A549 (cell line): ENCODE results near the gene URI1. TPM values are rescaled to one million over a fixed set of nuclear protein-coding genes. Genes with fewer than 3 reads are reported as not detected.

Source experiments
- ATAC-seq, 2 experiments: fragments of 200-7000 bp in 1 of 2; fragments of >200 bp in 1 of 2; cut with Nextera tagmentation in 1 of 2; cut with Tn5 transposase in 1 of 2; 3 replicates each; pipeline versions ENCODE4 v1.8.0 to v1.9.1; 2018 to 2020; ENCODE audit warnings: mild to moderate bottlenecking in 1 of 2, moderate library complexity in 1 of 2
- CTCF ChIA-PET: fragments of 300-600 bp; sonication (Branson Sonifier 250); formaldehyde crosslinking; extraction: SDS; loops from one replicate; lab custom pipeline; 2021; ENCODE audit warnings: antibody characterized with exemption, inconsistent platforms; lab: Yijun Ruan, JAX
- POLR2A ChIA-PET: fragments of 350-600 bp; formaldehyde crosslinking; extraction: SDS; loops from one replicate; lab custom pipeline; 2021; ENCODE audit warnings: antibody characterized with exemption, inconsistent platforms; lab: Yijun Ruan, JAX
- DNase-seq, 2 experiments: peaks; one replicate each; pipeline versions ENCODE4 v3.0.0 to v3.0.0-alpha.2; 2011 to 2016; ENCODE audit warnings: low read depth in 1 of 2, low spot score in 1 of 2
- FAIRE-seq: peaks from 2 replicates; lab custom pipeline; 2011; peaks lifted over from hg19 to GRCh38; lab: Jason Lieb, UNC
- H3K27ac ChIP-seq, 2 experiments: fragments of >200 bp; sonication (Bioruptor Twin); formaldehyde crosslinking; 3 replicates each; pipeline ENCODE4 v1.5.1; 2016 to 2017
- H3K4me1 ChIP-seq: fragments of >200 bp; sonication (Bioruptor Twin); formaldehyde crosslinking; 3 replicates; pipeline ENCODE4 v1.6.1; 2016
- H3K4me2 ChIP-seq: fragments of >200 bp; sonication (Bioruptor Twin); formaldehyde crosslinking; 3 replicates; pipeline ENCODE4 v1.6.1; 2016
- H3K4me3 ChIP-seq: fragments of >200 bp; sonication (Bioruptor Twin); formaldehyde crosslinking; 3 replicates; pipeline ENCODE4 v1.5.1; 2016
- H3K9me3 ChIP-seq: fragments of >200 bp; sonication (Bioruptor Twin); formaldehyde crosslinking; 3 replicates; pipeline ENCODE4 v1.6.1; 2016
- CBX8 ChIP-seq: fragments of 200-600 bp; sonication (generic); IDR thresholded peaks from 2 replicates; pipeline ENCODE4 v1.6.1; 2016
- CEBPB ChIP-seq, 2 experiments: fragments of >200 bp in 1 of 2; sonication (Bioruptor Twin) in 1 of 2; formaldehyde crosslinking in 1 of 2; IDR thresholded peaks; 2 replicates each; pipeline ENCODE4 v1.6.1; 2012 to 2016
- CHD4 ChIP-seq: fragments of 200-600 bp; sonication (generic); IDR thresholded peaks from 2 replicates; pipeline ENCODE4 v1.6.1; 2016; ENCODE audit warnings: antibody characterized with exemption, mild to moderate bottlenecking, borderline replicate concordance
- EP300 ChIP-seq, 2 experiments: fragments of >200 bp; sonication (Bioruptor Twin); formaldehyde crosslinking; IDR thresholded peaks; 2 replicates in 1 of 2; 3 replicates in 1 of 2; pipeline ENCODE4 v1.6.1; 2016 to 2017
- ESRRA ChIP-seq: fragments of 150-350 bp; IDR thresholded peaks from 2 replicates; pipeline ENCODE4 v1.6.1; 2014; ENCODE audit warnings: mild to moderate bottlenecking, low read length, borderline replicate concordance
- FOSB ChIP-seq: fragments of 250-450 bp; sonication (Bioruptor Pico); IDR thresholded peaks from 2 replicates; pipeline ENCODE4 v1.5.0; 2020; ENCODE audit warnings: mild to moderate bottlenecking, moderate library complexity
- JUN ChIP-seq, 2 experiments: fragments of >200 bp; sonication (Bioruptor Twin); formaldehyde crosslinking; IDR thresholded peaks; 2 replicates in 1 of 2; 3 replicates in 1 of 2; pipeline ENCODE4 v1.6.1; 2016 to 2017
- JUNB ChIP-seq: fragments of >200 bp; sonication (Bioruptor Twin); formaldehyde crosslinking; IDR thresholded peaks from 2 replicates; pipeline ENCODE4 v1.6.1; 2016
- KDM5A ChIP-seq: fragments of 200-600 bp; sonication (generic); IDR thresholded peaks from 2 replicates; pipeline ENCODE4 v1.6.1; 2016; ENCODE audit warnings: antibody characterized with exemption, mild to moderate bottlenecking
- MAZ ChIP-seq: fragments of 150-350 bp; IDR thresholded peaks from 2 replicates; pipeline ENCODE4 v1.6.1; 2014; ENCODE audit warnings: antibody characterized with exemption, low read depth, low read length, borderline replicate concordance
- MYC ChIP-seq: IDR thresholded peaks from 2 replicates; pipeline ENCODE4 v1.6.1; 2012; ENCODE audit warnings: mild to moderate bottlenecking, inconsistent platforms, low read length, improper control_type of control experiment, borderline replicate concordance
- NFE2L2 ChIP-seq: fragments of 150-350 bp; conservative IDR thresholded peaks from 2 replicates; pipeline ENCODE4 v1.6.1; 2014; ENCODE audit warnings: low read length
- POLR2AphosphoS2 ChIP-seq: conservative IDR thresholded peaks from 2 replicates; pipeline ENCODE4 v1.6.1; 2012; ENCODE audit warnings: low read length, improper control_type of control experiment, inconsistent platforms
- RAD21 ChIP-seq, 2 experiments: fragments of >200 bp in 1 of 2; sonication (Bioruptor Twin) in 1 of 2; formaldehyde crosslinking in 1 of 2; IDR thresholded peaks in 1 of 2; conservative IDR thresholded peaks in 1 of 2; 2 replicates in 1 of 2; 3 replicates in 1 of 2; pipeline ENCODE4 v1.6.1; 2012 to 2018; ENCODE audit warnings: inconsistent platforms in 1 of 2
- RFX5 ChIP-seq: fragments of 450-650 bp; IDR thresholded peaks from 2 replicates; pipeline ENCODE4 v1.7.1; 2014; ENCODE audit warnings: antibody characterized with exemption, mild to moderate bottlenecking, moderate library complexity
- RNF2 ChIP-seq: fragments of 200-600 bp; sonication (generic); IDR thresholded peaks from 2 replicates; pipeline ENCODE4 v1.6.1; 2016; ENCODE audit warnings: low read depth, mild to moderate bottlenecking, antibody characterized with exemption, moderate library complexity, borderline replicate concordance
- SMC3 ChIP-seq: fragments of >200 bp; sonication (Bioruptor Twin); formaldehyde crosslinking; IDR thresholded peaks from 3 replicates; pipeline ENCODE4 v1.6.1; 2018; ENCODE audit warnings: inconsistent platforms
- SREBF2 ChIP-seq: fragments of 450-650 bp; IDR thresholded peaks from 2 replicates; pipeline ENCODE4 v1.6.1; 2014; ENCODE audit warnings: mild to moderate bottlenecking, moderate library complexity
- TFCP2L1 ChIP-seq: fragments of 250-450 bp; sonication (Bioruptor Pico); IDR thresholded peaks from 2 replicates; pipeline ENCODE4 v1.5.0; 2021; ENCODE audit warnings: mild to moderate bottlenecking
- ZFP36 ChIP-seq: fragments of 450-650 bp; IDR thresholded peaks from 2 replicates; pipeline ENCODE4 v1.6.1; 2014; ENCODE audit warnings: borderline replicate concordance; ENCODE audit not compliant: partially characterized antibody
- WGBS: methylation state at CpG from one replicate; pipeline ENCODE4 v1.1.6; 2017; ENCODE audit errors: missing lambda C conversion rate; 5-methylcytosine and 5-hydroxymethylcytosine counted together
- polyA plus RNA-seq, 4 experiments: library from polyadenylated mRNA; depleted of rRNA in 3 of 4; stranded (reverse); fragments of >200 nt; fragmentation: RNase III in 1 of 4; extraction: RNeasy Plus Mini Kit Qiagen cat#74134 plus additional on column Dnase treatment in 1 of 4; gene quantifications; 2 replicates in 3 of 4; 3 replicates in 1 of 4; pipeline ENCODE4 v1.2.3, GENCODE V29; 2011 to 2017
- TF ChIP-seq, protein P1 (sequence below): IDR thresholded peaks from 2 replicates; pipeline ENCODE4 v1.6.1; 2012
- TF ChIP-seq, protein P2 (sequence below): fragments of >200 bp; sonication (Bioruptor Twin); formaldehyde crosslinking; IDR thresholded peaks from 3 replicates; pipeline ENCODE4 v1.5.1; 2016
- TF ChIP-seq, protein P3 (sequence below): fragments of 200-600 bp; sonication (generic); IDR thresholded peaks from 2 replicates; pipeline ENCODE4 v1.6.1; 2016; ENCODE audit warnings: antibody characterized with exemption, mild to moderate bottlenecking, moderate library complexity
- TF ChIP-seq, protein P4 (sequence below): fragments of 250-450 bp; sonication (Bioruptor Pico); IDR thresholded peaks from 2 replicates; pipeline ENCODE4 v1.5.0; 2020; ENCODE audit warnings: low read depth, mild to moderate bottlenecking, moderate library complexity

The URI1 gene
- polyA plus RNA-seq, 2 of the 4 experiments (the other 2 are of a cell fraction): 116 to 228 TPM

DNA sequence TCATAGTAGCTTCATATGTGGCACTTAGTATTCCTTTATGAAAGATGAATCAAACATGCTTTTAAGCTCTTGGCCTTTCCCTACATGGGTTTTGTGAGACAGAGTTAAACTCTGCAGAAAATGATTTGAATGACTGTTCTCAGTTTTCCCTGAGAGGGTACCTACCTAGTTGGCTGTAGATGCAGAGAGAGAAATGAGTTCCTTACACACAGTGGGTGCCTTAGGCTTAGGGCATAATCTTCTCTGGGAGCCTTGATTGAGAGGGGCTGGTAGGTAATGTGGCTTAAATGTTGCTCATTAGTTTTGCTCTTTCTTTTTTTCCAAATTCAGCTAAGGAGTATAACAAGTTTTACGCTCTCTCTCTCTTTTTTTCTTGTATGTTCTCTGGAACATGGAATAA lies 3.0 kb downstream of the URI1 start:
- WGBS: 91% methylated on average over 1 of the region's 1 CpG
- H3K27ac ChIP-seq: no peak overlapping the region
- no peak overlapping the region for H3K4me3 ChIP-seq
- FAIRE-seq (peak; percentile 67), DNase-seq (no peak)
- ChIA-PET POLR2A (interaction anchor here (0.6 kb wide), 1 partner anchor 100 kb away, joined by 4 read pairs; no protein-coding TSS in a partner anchor), CTCF (interaction anchor here (0.7 to 2.4 kb wide), 6 partner anchors 10 to 251 kb away, joined by 3 to 10 read pairs (median 5); no protein-coding TSS in a partner anchor)
- peak overlapping the region; percentile 83 for H3K4me2 ChIP-seq
- TF ChIP-seq, protein P1, sequence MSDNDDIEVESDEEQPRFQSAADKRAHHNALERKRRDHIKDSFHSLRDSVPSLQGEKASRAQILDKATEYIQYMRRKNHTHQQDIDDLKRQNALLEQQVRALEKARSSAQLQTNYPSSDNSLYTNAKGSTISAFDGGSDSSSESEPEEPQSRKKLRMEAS: no peak
- TF ChIP-seq SMC3 (no peak), MAZ (no peak), SREBF2 (no peak), JUN (IDR thresholded peaks at IDR 0.05) (no peak), ZFP36 (no peak), JUNB (no peak), ESRRA (no peak), RFX5 (no peak), EP300 (IDR thresholded peaks at IDR 0.05) (no peak), FOSB (CRISPR knock-in tag) (no peak), RAD21 (conservative IDR thresholded peaks at IDR 0.05 in 1 of 2, IDR thresholded peaks at IDR 0.05 in 1 of 2) (no peak), MYC (no peak), KDM5A (no peak), POLR2AphosphoS2 (no peak), CHD4 (no peak)
- TF ChIP-seq, protein P2, sequence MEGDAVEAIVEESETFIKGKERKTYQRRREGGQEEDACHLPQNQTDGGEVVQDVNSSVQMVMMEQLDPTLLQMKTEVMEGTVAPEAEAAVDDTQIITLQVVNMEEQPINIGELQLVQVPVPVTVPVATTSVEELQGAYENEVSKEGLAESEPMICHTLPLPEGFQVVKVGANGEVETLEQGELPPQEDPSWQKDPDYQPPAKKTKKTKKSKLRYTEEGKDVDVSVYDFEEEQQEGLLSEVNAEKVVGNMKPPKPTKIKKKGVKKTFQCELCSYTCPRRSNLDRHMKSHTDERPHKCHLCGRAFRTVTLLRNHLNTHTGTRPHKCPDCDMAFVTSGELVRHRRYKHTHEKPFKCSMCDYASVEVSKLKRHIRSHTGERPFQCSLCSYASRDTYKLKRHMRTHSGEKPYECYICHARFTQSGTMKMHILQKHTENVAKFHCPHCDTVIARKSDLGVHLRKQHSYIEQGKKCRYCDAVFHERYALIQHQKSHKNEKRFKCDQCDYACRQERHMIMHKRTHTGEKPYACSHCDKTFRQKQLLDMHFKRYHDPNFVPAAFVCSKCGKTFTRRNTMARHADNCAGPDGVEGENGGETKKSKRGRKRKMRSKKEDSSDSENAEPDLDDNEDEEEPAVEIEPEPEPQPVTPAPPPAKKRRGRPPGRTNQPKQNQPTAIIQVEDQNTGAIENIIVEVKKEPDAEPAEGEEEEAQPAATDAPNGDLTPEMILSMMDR: no peak
- TF ChIP-seq, protein P3, sequence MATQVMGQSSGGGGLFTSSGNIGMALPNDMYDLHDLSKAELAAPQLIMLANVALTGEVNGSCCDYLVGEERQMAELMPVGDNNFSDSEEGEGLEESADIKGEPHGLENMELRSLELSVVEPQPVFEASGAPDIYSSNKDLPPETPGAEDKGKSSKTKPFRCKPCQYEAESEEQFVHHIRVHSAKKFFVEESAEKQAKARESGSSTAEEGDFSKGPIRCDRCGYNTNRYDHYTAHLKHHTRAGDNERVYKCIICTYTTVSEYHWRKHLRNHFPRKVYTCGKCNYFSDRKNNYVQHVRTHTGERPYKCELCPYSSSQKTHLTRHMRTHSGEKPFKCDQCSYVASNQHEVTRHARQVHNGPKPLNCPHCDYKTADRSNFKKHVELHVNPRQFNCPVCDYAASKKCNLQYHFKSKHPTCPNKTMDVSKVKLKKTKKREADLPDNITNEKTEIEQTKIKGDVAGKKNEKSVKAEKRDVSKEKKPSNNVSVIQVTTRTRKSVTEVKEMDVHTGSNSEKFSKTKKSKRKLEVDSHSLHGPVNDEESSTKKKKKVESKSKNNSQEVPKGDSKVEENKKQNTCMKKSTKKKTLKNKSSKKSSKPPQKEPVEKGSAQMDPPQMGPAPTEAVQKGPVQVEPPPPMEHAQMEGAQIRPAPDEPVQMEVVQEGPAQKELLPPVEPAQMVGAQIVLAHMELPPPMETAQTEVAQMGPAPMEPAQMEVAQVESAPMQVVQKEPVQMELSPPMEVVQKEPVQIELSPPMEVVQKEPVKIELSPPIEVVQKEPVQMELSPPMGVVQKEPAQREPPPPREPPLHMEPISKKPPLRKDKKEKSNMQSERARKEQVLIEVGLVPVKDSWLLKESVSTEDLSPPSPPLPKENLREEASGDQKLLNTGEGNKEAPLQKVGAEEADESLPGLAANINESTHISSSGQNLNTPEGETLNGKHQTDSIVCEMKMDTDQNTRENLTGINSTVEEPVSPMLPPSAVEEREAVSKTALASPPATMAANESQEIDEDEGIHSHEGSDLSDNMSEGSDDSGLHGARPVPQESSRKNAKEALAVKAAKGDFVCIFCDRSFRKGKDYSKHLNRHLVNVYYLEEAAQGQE: no peak
- TF ChIP-seq, protein P4, sequence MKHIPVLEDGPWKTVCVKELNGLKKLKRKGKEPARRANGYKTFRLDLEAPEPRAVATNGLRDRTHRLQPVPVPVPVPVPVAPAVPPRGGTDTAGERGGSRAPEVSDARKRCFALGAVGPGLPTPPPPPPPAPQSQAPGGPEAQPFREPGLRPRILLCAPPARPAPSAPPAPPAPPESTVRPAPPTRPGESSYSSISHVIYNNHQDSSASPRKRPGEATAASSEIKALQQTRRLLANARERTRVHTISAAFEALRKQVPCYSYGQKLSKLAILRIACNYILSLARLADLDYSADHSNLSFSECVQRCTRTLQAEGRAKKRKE: no peak
- TF ChIP-seq, all 56 proteins: peak for 0
- Histone ChIP-seq H3K9me3 (no peaks in the 10 kb centered on the region), H3K4me1 (peaks cover 56% of the 10 kb centered on the region)
- no peak for ATAC-seq

GRCh38 chr19:29945433-29945832 lies 3.4 kb downstream of the URI1 start:
- Histone ChIP-seq H3K4me2 (peak overlapping the region; percentile 83), H3K4me3 (no peak overlapping the region), H3K27ac (no peak overlapping the region), H3K9me3 (no peaks in the 10 kb centered on the region), H3K4me1 (peaks cover 56% of the 10 kb centered on the region)
- CTCF ChIA-PET: interaction anchor here (0.7 to 2.4 kb wide), 6 partner anchors 10 to 251 kb away, joined by 3 to 10 read pairs (median 5); no protein-coding TSS in a partner anchor
- POLR2A ChIA-PET: interaction anchor here (0.6 to 1.2 kb wide), 2 partner anchors 101 to 339 kb away, joined by 4 read pairs; partner anchors contain the start of gene POP4
- FAIRE-seq (no peak), DNase-seq (no peak), ATAC-seq (no peak)
- 67% methylated on average over 4 of the region's 4 CpGs for WGBS
- TF ChIP-seq, protein P3: no peak
- TF ChIP-seq CEBPB (IDR thresholded peaks at IDR 0.05): no peak
- TF ChIP-seq TFCP2L1: no peak
- no peak for TF ChIP-seq NFE2L2
- no peak for TF ChIP-seq JUNB
- TF ChIP-seq, protein P2: no peak
- no peak for TF ChIP-seq RNF2
- TF ChIP-seq CBX8: no peak
